ENCODE measurements around the gene APOA4. TPM values are rescaled to one million over a fixed set of nuclear protein-coding genes. Genes with fewer than 3 reads are reported as not detected.
A peak's percentile ranks its signal among the peaks of the same experiment; 100 is the strongest.

The APOA4 gene
- polyA plus RNA-seq, 1 donor from 2014 or later, result not detected

DNA sequence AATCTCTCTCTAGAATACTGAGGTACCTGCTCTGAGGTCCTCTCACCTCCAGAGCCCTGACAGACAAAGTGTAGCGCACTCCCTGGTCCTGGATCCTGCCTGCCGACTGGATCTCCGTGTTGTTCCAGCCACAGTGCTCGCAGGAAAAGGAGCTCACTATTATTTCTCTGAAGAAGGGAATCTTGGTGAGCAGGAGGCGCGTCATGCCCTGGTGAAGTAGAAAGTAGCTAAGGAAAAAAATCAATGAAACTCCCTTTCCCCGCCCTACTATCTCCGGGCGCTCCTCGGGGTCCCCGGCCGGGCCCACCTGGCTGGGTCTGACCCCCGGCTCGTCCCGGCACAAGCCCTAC is 35.7 kb downstream of the APOA4 start:
- Histone ChIP-seq H3K79me2 (replicated peaks; ENCODE audit: insufficient read depth, low read length) (peaks cover 12% of the 10 kb centered on the region), H3K36me3 (ENCODE audit: insufficient read depth, low read length) (no peaks in the 10 kb centered on the region), H4K20me1 (ENCODE audit: insufficient read depth) (no peaks in the 10 kb centered on the region), H3K4me3 (ENCODE audit: low read length) (peak overlapping the region; percentile 91), H3K27me3 (ENCODE audit: insufficient read depth, low read depth, low read length) (no peaks in the 10 kb centered on the region), H3K27ac (ENCODE audit: low read length) (peak overlapping the region; percentile 41), H3F3A (ENCODE audit: insufficient read depth, low read length, poor library complexity, severe bottlenecking) (no peaks in the 10 kb centered on the region), H3K9me3 (ENCODE audit: low read length) (no peaks in the 10 kb centered on the region), H3K9ac (ENCODE audit: low read length) (peak overlapping the region; percentile 82), H3K4me2 (ENCODE audit: low read length) (peak overlapping the region; percentile 99), H3K9me2 (ENCODE audit: insufficient read depth, low read length) (no peaks in the 10 kb centered on the region), H2AFZ (ENCODE audit: low read depth, low read length) (peak overlapping the region; percentile 97)
- TF ChIP-seq RAD21 (conservative IDR thresholded peaks at IDR 0.05), result no peak
- TF ChIP-seq EZH2 (IDR thresholded peaks at IDR 0.05; ENCODE audit: borderline replicate concordance, insufficient read depth, low read length, poor library complexity, severe bottlenecking), result no peak
- no peak for TF ChIP-seq SMC3 (conservative IDR thresholded peaks at IDR 0.05; ENCODE audit: poor library complexity)
- TF ChIP-seq, protein P1, sequence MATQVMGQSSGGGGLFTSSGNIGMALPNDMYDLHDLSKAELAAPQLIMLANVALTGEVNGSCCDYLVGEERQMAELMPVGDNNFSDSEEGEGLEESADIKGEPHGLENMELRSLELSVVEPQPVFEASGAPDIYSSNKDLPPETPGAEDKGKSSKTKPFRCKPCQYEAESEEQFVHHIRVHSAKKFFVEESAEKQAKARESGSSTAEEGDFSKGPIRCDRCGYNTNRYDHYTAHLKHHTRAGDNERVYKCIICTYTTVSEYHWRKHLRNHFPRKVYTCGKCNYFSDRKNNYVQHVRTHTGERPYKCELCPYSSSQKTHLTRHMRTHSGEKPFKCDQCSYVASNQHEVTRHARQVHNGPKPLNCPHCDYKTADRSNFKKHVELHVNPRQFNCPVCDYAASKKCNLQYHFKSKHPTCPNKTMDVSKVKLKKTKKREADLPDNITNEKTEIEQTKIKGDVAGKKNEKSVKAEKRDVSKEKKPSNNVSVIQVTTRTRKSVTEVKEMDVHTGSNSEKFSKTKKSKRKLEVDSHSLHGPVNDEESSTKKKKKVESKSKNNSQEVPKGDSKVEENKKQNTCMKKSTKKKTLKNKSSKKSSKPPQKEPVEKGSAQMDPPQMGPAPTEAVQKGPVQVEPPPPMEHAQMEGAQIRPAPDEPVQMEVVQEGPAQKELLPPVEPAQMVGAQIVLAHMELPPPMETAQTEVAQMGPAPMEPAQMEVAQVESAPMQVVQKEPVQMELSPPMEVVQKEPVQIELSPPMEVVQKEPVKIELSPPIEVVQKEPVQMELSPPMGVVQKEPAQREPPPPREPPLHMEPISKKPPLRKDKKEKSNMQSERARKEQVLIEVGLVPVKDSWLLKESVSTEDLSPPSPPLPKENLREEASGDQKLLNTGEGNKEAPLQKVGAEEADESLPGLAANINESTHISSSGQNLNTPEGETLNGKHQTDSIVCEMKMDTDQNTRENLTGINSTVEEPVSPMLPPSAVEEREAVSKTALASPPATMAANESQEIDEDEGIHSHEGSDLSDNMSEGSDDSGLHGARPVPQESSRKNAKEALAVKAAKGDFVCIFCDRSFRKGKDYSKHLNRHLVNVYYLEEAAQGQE (IDR thresholded peaks at IDR 0.05; ENCODE audit: borderline replicate concordance), result no peak
- TF ChIP-seq MXI1 (conservative IDR thresholded peaks at IDR 0.05; ENCODE audit: poor library complexity, severe bottlenecking), result no peak

DNA sequence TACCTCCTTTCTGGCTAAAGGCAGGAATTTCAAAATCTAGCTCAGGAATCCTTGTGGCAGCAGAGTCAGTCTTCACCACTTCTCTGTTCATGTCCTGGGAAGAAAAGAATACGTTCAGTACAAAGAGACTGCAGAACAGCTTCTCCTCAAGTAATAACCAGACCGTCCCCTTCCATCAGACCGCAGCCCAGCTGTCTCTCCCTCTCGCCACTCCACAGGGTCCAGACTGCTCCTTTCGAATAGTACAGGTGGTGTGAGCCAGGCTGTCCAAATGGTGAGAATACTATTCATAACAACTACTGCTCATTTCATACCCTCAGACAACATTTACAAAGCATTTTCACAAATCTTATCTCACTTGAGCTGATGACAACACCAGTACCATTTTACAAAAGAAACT is 36.1 kb downstream of the APOA4 start:
- Histone ChIP-seq H3K27ac (ENCODE audit: low read length) (peak overlapping the region; percentile 41), H4K20me1 (ENCODE audit: insufficient read depth) (no peaks in the 10 kb centered on the region), H3K4me2 (ENCODE audit: low read length) (peak overlapping the region; percentile 99), H2AFZ (ENCODE audit: low read depth, low read length) (peak overlapping the region; percentile 97), H3K36me3 (ENCODE audit: insufficient read depth, low read length) (no peaks in the 10 kb centered on the region), H3K27me3 (ENCODE audit: insufficient read depth, low read depth, low read length) (no peaks in the 10 kb centered on the region), H3K4me3 (ENCODE audit: low read length) (peak overlapping the region; percentile 91), H3K79me2 (replicated peaks; ENCODE audit: insufficient read depth, low read length) (peaks cover 12% of the 10 kb centered on the region), H3K9me2 (ENCODE audit: insufficient read depth, low read length) (no peaks in the 10 kb centered on the region), H3F3A (ENCODE audit: insufficient read depth, low read length, poor library complexity, severe bottlenecking) (no peaks in the 10 kb centered on the region), H3K9me3 (ENCODE audit: low read length) (no peaks in the 10 kb centered on the region), H3K9ac (ENCODE audit: low read length) (peak overlapping the region; percentile 82)
- TF ChIP-seq EZH2 (IDR thresholded peaks at IDR 0.05; ENCODE audit: borderline replicate concordance, insufficient read depth, low read length, poor library complexity, severe bottlenecking), result no peak
- TF ChIP-seq, protein P2, sequence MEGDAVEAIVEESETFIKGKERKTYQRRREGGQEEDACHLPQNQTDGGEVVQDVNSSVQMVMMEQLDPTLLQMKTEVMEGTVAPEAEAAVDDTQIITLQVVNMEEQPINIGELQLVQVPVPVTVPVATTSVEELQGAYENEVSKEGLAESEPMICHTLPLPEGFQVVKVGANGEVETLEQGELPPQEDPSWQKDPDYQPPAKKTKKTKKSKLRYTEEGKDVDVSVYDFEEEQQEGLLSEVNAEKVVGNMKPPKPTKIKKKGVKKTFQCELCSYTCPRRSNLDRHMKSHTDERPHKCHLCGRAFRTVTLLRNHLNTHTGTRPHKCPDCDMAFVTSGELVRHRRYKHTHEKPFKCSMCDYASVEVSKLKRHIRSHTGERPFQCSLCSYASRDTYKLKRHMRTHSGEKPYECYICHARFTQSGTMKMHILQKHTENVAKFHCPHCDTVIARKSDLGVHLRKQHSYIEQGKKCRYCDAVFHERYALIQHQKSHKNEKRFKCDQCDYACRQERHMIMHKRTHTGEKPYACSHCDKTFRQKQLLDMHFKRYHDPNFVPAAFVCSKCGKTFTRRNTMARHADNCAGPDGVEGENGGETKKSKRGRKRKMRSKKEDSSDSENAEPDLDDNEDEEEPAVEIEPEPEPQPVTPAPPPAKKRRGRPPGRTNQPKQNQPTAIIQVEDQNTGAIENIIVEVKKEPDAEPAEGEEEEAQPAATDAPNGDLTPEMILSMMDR (IDR thresholded peaks at IDR 0.05; ENCODE audit: poor library complexity, severe bottlenecking), result no peak
- TF ChIP-seq, protein P1 (IDR thresholded peaks at IDR 0.05; ENCODE audit: borderline replicate concordance), result no peak
- no peak for TF ChIP-seq EP300 (conservative IDR thresholded peaks at IDR 0.05; ENCODE audit: poor library complexity, severe bottlenecking)
- no peak for TF ChIP-seq MXI1 (conservative IDR thresholded peaks at IDR 0.05; ENCODE audit: poor library complexity, severe bottlenecking)
- no peak for TF ChIP-seq SMC3 (conservative IDR thresholded peaks at IDR 0.05; ENCODE audit: poor library complexity)
- TF ChIP-seq TAF1 (IDR thresholded peaks at IDR 0.05; ENCODE audit: low read depth), result no peak
- no peak for TF ChIP-seq POLR2AphosphoS5 (IDR thresholded peaks at IDR 0.05)
- no peak for TF ChIP-seq RAD21 (conservative IDR thresholded peaks at IDR 0.05)
